Inferior parietal cortex (tissue), 1 donor: ENCODE data around the gene KIF9.
"Not testable (repeated sequence)": the region's sequence is repeated elsewhere in the genome, so short reads cannot be mapped to it uniquely, and the experiment has no call there.

Experiments
- DNase-seq: peaks from one replicate; pipeline ENCODE4 v3.0.0-alpha.2; 2016; ENCODE audit errors: extremely low spot score

The KIF9 gene

DNA sequence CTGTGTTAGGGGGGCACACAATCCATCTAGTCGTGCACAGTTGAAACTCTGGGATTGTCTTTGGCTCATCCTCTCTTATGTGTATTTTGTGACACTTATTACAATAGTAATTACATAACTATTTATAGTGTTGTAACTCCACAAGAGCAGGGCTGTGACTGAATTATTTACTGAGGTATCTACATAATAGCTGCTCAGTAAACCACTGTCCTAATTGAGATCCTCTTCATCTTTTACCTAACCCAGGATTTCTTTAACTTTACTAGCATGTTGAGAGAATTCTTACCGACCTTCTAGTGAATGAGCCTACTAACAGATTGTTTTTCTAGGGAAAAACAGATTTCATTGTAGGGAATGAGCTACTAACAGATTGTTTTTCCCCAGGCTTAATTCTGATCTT, 11.2 kb upstream of the KIF9 start:
- no peak for DNase-seq

DNA sequence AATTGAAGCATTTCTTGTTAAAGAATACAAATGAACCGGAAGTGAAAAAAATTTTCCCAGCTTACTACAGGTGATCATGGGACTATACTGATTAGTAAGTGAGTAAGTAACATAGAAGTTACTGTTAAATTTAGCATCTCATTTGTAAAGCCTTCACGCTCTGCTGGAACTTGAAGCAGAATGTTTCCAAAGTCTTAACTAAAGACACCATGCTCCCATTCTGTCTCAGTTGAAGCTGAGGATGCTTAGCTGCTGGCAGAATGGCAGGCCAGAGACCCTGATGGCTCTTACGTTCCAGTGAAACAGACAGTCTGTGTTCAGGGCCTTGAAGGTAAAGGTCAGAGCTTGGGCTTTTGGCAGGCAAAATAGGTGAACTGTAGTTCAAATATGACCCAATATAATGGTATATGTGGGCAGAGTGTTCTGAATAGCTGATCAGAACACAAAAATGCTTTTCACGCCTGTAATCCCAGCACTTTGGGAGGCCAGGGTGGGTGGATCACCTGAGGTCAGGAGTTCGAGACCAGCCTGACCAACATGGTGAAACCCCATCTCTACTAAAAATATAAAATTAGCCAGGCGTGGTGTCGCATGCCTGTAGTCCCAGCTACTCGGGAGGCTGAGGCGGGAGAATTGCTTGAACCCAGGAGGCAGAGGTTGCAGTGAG, 9.3 kb upstream of the KIF9 start:
- DNase-seq: not testable (repeated sequence)

- no peak for DNase-seq
Observed at GRCh38 chr3:47291158-47291753, 8.7 kb upstream of the KIF9 start.

- no peak for DNase-seq
Observed at GRCh38 chr3:47288966-47289910, 6.6 kb upstream of the KIF9 start.

- no peak for DNase-seq
Observed at GRCh38 chr3:47283591-47284364, 1.2 kb upstream of the KIF9 start.

GRCh38 chr3:47283193-47283537, 566 bp upstream of the KIF9 start:
- no peak for DNase-seq

DNA sequence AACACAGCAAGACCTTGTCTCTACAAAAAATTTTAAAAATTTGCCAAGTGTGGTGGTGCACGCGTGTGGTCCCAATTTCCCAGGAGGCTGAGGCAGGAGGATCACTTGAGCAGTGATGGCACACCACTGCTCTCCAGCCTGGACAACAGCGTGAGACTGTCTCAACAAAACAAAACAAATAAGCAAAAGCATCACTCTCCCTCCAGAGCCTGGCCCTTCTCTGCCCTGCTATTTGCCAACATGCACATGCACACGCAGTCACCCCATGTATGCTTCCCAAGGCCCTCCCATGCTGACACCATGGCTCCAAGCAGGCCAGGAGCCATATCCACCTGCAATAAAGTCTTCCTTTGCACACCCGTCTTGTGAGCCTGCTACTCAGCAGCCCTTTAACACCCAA, 2.1 kb downstream of the KIF9 start:
- no peak for DNase-seq

- no peak for DNase-seq
Observed at GRCh38 chr3:47276558-47276957, 6.0 kb downstream of the KIF9 start.

- peak; percentile 15 for DNase-seq
Observed at GRCh38 chr3:47274652-47275051, 7.9 kb downstream of the KIF9 start.

DNA sequence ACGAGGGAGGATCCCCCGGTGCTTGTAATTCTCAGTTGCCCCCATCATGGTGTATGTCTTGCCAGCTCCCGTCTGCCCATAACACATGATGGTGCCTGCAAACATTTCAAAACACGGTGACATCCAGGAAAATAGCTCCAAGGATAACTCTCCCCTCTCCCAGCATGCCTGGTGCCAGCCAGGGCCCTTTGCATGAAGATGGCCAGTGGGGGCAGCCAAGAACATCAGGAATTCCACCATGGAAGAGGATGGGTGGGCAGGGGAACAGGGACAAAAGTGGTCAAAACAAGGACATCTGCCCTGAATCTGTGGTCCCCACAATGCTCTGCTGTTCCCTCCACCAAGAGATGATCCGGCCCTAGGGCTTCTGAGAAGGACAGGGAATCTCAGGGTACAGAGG, 9.0 kb downstream of the KIF9 start:
- DNase-seq: no peak

- DNase-seq: no peak
Observed at GRCh38 chr3:47270526-47270925, 12.1 kb downstream of the KIF9 start.

GRCh38 chr3:47267490-47267824, 15.1 kb downstream of the KIF9 start:
- DNase-seq: no peak

- DNase-seq: peak; percentile 81
Observed at GRCh38 chr3:47266709-47267489, 15.7 kb downstream of the KIF9 start.

- DNase-seq: no peak
Observed at GRCh38 chr3:47265725-47266428, 16.7 kb downstream of the KIF9 start.

GRCh38 chr3:47265008-47265407, 17.6 kb downstream of the KIF9 start:
- DNase-seq: no peak

DNA sequence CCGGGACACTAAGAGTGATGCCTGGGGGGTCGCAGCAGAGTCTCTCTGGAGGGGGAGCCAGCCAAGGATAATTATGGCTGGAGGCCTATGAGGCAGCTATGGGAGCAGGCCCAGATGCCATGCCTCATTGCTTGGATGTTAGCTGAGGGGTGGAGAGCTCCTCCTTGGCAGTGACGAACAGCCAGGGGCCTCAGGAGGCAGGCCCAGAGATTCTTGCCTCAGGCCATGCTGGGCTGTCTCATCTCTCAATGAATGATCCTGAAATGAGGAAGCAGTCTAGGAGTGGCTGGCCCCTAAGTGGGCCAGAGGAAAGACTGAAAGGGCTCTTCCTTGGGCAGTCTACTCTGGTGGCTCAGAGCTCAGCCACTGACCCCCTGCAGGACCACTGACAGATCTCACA, 21.3 kb downstream of the KIF9 start:
- DNase-seq: no peak

DNA sequence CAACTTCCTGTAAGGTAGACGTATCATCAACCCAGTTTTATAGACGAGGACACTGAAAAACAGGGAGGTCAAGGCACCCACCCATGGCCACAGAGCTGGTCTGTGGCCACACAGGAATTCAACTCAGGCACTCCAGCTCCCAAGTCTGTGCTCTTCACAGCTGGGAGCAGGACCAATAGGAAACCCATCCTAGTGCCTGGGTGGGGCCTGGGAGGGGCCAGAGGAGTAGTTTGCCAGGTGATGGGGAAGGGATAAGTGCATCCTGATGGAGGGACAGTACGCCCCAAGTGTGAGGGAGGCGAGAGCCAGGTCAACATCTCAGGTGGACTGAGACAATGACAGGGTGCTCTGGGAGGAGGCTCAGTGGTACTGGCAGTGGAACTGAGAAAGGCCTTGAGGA, 22.0 kb downstream of the KIF9 start:
- DNase-seq: no peak

DNA sequence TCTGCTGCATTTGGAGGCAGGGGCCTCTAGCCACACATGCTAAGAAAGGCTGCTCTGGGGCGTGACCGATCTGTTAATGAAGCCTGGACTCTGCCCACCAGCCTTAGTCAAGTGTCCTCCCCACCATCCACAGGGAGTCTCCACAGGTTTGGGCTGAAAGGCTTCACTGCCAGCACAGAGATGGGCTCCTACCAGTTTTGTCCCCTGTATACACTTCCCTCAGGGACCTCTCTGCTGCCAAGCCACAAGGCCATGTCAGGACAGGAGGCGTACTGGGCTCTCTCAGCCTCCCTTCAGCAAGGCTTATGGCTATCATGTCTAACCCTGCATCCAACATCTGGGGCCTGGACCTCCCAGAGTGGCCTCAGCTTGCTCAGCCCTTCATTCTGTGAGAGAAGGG, 23.5 kb downstream of the KIF9 start:
- DNase-seq: no peak

DNA sequence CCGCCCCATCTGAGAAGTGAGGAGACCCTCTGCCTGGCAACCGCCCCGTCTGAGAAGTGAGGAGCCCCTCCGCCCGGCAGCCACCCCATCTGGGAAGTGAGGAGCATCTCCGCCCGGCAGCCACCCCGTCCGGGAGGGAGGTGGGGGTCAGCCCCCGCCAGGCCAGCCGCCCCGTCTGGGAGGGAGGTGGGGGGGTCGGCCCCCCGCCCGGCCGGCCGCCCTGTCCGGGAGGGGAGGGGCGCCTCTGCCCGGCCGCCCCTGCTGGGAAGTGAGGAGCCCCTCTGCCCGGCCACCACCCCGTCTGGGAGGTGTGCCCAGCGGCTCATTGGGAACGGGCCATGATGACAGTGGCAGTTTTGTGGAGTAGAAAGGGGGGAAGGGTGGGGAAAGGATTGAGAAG, 26.3 kb downstream of the KIF9 start:
- DNase-seq: not testable (repeated sequence)

DNA sequence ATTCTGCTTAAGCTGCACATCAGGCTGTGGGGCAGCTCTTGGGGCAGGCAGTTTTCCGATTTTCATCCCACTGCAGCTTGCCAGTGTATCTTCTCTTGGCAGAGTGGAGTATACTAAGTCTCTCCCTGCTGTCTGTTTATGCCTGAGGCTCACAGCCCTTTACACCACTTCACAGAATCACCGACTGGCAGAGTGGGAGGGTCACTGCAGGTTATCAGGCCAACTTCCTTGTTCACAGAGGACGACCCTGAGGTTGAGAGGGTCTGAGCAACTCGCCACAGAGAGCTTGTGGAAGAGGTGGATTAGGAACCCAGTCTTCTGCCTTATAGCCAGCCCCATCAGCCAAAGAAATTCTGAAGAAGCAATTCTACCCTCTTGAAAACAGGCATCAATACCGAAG, 30.9 kb downstream of the KIF9 start:
- DNase-seq: no peak

DNA sequence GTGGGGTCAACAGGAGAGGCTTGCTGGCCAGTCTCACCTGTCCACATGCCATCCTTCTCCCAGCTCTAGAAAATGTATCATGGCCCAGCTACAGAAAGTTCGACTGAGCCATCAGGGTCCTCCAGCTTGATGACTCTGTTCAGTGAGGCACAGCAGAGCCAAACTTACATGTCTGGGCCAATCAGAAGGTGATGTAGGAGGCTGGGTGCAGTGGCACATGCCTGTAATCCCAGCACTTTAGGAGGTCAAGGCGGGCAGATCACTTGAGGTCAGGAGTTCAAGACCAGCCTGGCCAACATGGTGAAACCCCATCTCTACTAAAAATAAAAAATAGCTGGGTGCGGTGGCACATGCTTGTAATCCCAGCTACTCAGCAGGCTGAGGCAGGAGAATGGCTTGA, 31.5 kb downstream of the KIF9 start:
- not testable (repeated sequence) for DNase-seq
